Cardiac muscle cell (in vitro differentiated cells and primary cell): ENCODE data around the gene PCDH10. TPM values are rescaled to one million over a fixed set of nuclear protein-coding genes. Genes with fewer than 3 reads are reported as not detected.
"Not testable (repeated sequence)": the region's sequence is repeated elsewhere in the genome, so short reads cannot be mapped to it uniquely, and the experiment has no call there.

Source experiments
- DNase-seq, 2 donors: peaks; one replicate each; pipeline versions ENCODE4 v3.0.0 to v3.0.0-alpha.2; 2010 to 2017; ENCODE audit warnings: low read depth in 1 of 2, low spot score in 1 of 2
- H3K27ac ChIP-seq: fragments of 200-600 bp; sonication (generic); 2 replicates; pipeline ENCODE4 v1.5.1; 2016
- H3K27me3 ChIP-seq: fragments of 200-600 bp; sonication (generic); 2 replicates; pipeline ENCODE4 v1.6.0; 2016; ENCODE audit warnings: control low read depth
- H3K36me3 ChIP-seq: fragments of 200-600 bp; sonication (generic); 2 replicates; pipeline ENCODE4 v1.5.1; 2016; ENCODE audit warnings: control low read depth
- H3K4me1 ChIP-seq: fragments of 200-600 bp; sonication (generic); 2 replicates; pipeline ENCODE4 v1.8.1; 2017; ENCODE audit warnings: low read depth, mild to moderate bottlenecking, mixed run types
- H3K4me3 ChIP-seq: fragments of 200-600 bp; sonication (generic); 2 replicates; pipeline ENCODE4 v1.5.1; 2016; ENCODE audit warnings: mild to moderate bottlenecking
- H3K9me3 ChIP-seq: fragments of 200-600 bp; sonication (generic); 2 replicates; pipeline ENCODE4 v1.5.1; 2017; ENCODE audit warnings: low read depth, mild to moderate bottlenecking, control low read depth
- CTCF ChIP-seq: IDR thresholded peaks from 2 replicates; pipeline ENCODE4 v1.5.1; 2012; ENCODE audit warnings: low read depth, mild to moderate bottlenecking, low read length
- polyA plus RNA-seq: library from polyadenylated mRNA; unstranded; fragments of >200 nt; fragmentation: Nextera tagmentation; extraction: Ambion mirVana; gene quantifications from 2 replicates; pipeline ENCODE4 v1.2.1, GENCODE V29; 2016
- total RNA-seq: library from RNA; depleted of rRNA; stranded (reverse); fragments of >200 nt; gene quantifications from 2 replicates; pipeline ENCODE4 v1.2.3, GENCODE V29; 2016

Gene PCDH10
- total and polyA plus RNA-seq, 2 experiments from 2014 or later = 0.57 to 3.0 TPM

GRCh38 chr4:133189147-133189517 is 40.0 kb downstream of the PCDH10 start:
- H3K27me3 ChIP-seq = no peaks in the 10 kb centered on the region
- TF ChIP-seq CTCF = no peak
- DNase-seq = no peak
- no peaks in the 10 kb centered on the region for H3K4me1 ChIP-seq
- no peaks in the 10 kb centered on the region for H3K9me3 ChIP-seq
- no peaks in the 10 kb centered on the region for H3K36me3 ChIP-seq
- H3K4me3 ChIP-seq = no peak overlapping the region
- H3K27ac ChIP-seq = no peak overlapping the region

- no peak for DNase-seq
- H3K4me1 ChIP-seq = no peaks in the 10 kb centered on the region
- H3K36me3 ChIP-seq = no peaks in the 10 kb centered on the region
- no peak overlapping the region for H3K27ac ChIP-seq
- no peaks in the 10 kb centered on the region for H3K27me3 ChIP-seq
- no peak overlapping the region for H3K4me3 ChIP-seq
- H3K9me3 ChIP-seq = no peaks in the 10 kb centered on the region
- no peak for TF ChIP-seq CTCF
Observed at GRCh38 chr4:133190098-133190497, 41.0 kb downstream of the PCDH10 start.

- DNase-seq = no peak
- Histone ChIP-seq H3K36me3 (no peaks in the 10 kb centered on the region), H3K27me3 (no peaks in the 10 kb centered on the region), H3K27ac (no peak overlapping the region), H3K9me3 (no peaks in the 10 kb centered on the region), H3K4me3 (no peak overlapping the region), H3K4me1 (no peaks in the 10 kb centered on the region)
- TF ChIP-seq CTCF = no peak
Observed at GRCh38 chr4:133208694-133209285, 59.7 kb downstream of the PCDH10 start.

GRCh38 chr4:133233922-133234321 is 84.8 kb downstream of the PCDH10 start:
- no peak for DNase-seq
- H3K27me3 ChIP-seq = no peaks in the 10 kb centered on the region
- no peaks in the 10 kb centered on the region for H3K36me3 ChIP-seq
- no peak overlapping the region for H3K4me3 ChIP-seq
- H3K4me1 ChIP-seq = no peaks in the 10 kb centered on the region
- no peak overlapping the region for H3K27ac ChIP-seq
- no peaks in the 10 kb centered on the region for H3K9me3 ChIP-seq
- no peak for TF ChIP-seq CTCF

- H3K27ac ChIP-seq, H3K4me3 ChIP-seq, H3K27me3 ChIP-seq: not testable (repeated sequence)
Observed at GRCh38 chr4:133240451-133240850, 91.4 kb downstream of the PCDH10 start.

More at GRCh38 chr4:133240451-133240850, 91.4 kb downstream of the PCDH10 start:
- H3K36me3 ChIP-seq, H3K9me3 ChIP-seq, H3K4me1 ChIP-seq, DNase-seq: not testable (repeated sequence)
